HG03196 (cell line): Measurements from ENCODE around the gene RAC3.

Experiments
- ATAC-seq: cut with Tn5 transposase; IDR thresholded peaks from one replicate; pipeline ENCODE4 v1.9.1; 2021; ENCODE audit not compliant: unreplicated experiment

The RAC3 gene

GRCh38 chr17:82012261-82012639 is 19.2 kb upstream of the RAC3 start:
- ATAC-seq, result no peak

GRCh38 chr17:82012640-82013295 is 18.7 kb upstream of the RAC3 start:
- no peak for ATAC-seq

GRCh38 chr17:82013341-82013740 is 18.1 kb upstream of the RAC3 start:
- ATAC-seq, result no peak

GRCh38 chr17:82013772-82014321 is 17.6 kb upstream of the RAC3 start:
- no peak for ATAC-seq

- no peak for ATAC-seq
Measured at GRCh38 chr17:82014432-82014831, 17.0 kb upstream of the RAC3 start.

- ATAC-seq, result no peak
Measured at GRCh38 chr17:82014971-82015310, 16.5 kb upstream of the RAC3 start.

GRCh38 chr17:82015311-82015971 is 16.0 kb upstream of the RAC3 start:
- no peak for ATAC-seq

- no peak for ATAC-seq
Measured at GRCh38 chr17:82016061-82016874, 15.2 kb upstream of the RAC3 start.

- no peak for ATAC-seq
Measured at GRCh38 chr17:82016875-82017459, 14.5 kb upstream of the RAC3 start.

GRCh38 chr17:82017612-82018151 is 13.8 kb upstream of the RAC3 start:
- ATAC-seq, result no peak

- ATAC-seq, result no peak
Measured at GRCh38 chr17:82018152-82018988, 13.1 kb upstream of the RAC3 start.

- ATAC-seq, result no peak
Measured at GRCh38 chr17:82018989-82019689, 12.3 kb upstream of the RAC3 start.

GRCh38 chr17:82019690-82020571 is 11.5 kb upstream of the RAC3 start:
- ATAC-seq, result no peak

- no peak for ATAC-seq
Measured at GRCh38 chr17:82020572-82021106, 10.8 kb upstream of the RAC3 start.

GRCh38 chr17:82021107-82021899 is 10.2 kb upstream of the RAC3 start:
- no peak for ATAC-seq

- no peak for ATAC-seq
Measured at GRCh38 chr17:82021900-82022309, 9.6 kb upstream of the RAC3 start.

GRCh38 chr17:82022310-82022980 is 9.0 kb upstream of the RAC3 start, which contains the start of gene CENPX:
Gene CENPX, minus strand, starts transcription at chr17:82022878. Its CDS starts 17 bp downstream, at chr17:82022861.
- peak; percentile 10 for ATAC-seq
